DND-41 (cell line): ENCODE data around the gene GPR176.

ENCODE experiments used
- EZH2 ChIP-seq: IDR thresholded peaks from 3 replicates; pipeline ENCODE4 v1.6.1; 2012; ENCODE audit warnings: borderline replicate concordance, low read depth, mild to moderate bottlenecking, moderate library complexity, low read length, inconsistent platforms; ENCODE audit not compliant: severe bottlenecking
- TF ChIP-seq, protein P1 (sequence below): IDR thresholded peaks from 2 replicates; pipeline ENCODE4 v1.5.1; 2012; ENCODE audit warnings: borderline replicate concordance, low read length, moderate library complexity, mild to moderate bottlenecking; ENCODE audit not compliant: poor library complexity, severe bottlenecking; ENCODE audit errors: extremely low read depth

DNA sequence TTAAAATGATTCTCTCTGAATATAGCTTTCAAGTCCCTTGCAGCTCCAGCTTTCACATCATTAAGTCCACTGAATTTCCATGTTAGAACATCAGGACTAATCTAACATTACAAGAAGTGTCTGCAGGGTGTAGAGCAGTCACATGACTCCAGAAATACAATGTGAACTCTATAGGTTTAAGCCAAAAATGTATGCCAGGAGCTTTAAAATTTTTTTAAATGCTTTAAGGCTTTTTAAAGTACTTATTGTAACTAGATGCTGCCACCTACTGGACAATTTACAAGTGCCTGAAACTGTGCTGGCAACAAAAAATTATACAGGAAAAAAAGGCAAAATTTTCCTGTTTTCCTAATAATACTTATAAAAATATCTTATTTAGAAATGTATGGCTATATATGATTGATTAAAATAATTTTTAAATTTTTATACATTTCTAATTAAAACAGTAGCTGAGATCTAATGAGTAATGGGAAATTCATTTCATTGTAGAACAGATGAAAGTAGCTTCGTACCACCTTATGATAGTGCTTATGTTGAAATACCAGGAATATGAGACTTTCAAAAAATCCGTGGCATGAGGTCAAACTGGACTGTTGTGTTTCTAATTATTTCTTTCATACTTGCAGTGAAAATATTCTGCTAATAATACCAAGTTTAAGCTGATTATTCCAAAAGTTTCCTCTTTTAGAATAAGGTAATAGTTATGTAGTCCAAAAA, 163.1 kb downstream of the GPR176 start:
- TF ChIP-seq, protein P1, sequence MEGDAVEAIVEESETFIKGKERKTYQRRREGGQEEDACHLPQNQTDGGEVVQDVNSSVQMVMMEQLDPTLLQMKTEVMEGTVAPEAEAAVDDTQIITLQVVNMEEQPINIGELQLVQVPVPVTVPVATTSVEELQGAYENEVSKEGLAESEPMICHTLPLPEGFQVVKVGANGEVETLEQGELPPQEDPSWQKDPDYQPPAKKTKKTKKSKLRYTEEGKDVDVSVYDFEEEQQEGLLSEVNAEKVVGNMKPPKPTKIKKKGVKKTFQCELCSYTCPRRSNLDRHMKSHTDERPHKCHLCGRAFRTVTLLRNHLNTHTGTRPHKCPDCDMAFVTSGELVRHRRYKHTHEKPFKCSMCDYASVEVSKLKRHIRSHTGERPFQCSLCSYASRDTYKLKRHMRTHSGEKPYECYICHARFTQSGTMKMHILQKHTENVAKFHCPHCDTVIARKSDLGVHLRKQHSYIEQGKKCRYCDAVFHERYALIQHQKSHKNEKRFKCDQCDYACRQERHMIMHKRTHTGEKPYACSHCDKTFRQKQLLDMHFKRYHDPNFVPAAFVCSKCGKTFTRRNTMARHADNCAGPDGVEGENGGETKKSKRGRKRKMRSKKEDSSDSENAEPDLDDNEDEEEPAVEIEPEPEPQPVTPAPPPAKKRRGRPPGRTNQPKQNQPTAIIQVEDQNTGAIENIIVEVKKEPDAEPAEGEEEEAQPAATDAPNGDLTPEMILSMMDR = peak; percentile 69
- no peak for TF ChIP-seq EZH2
